HG03066 (cell line): Measurements from ENCODE around the gene CLEC4M.
"Not testable (repeated sequence)": the region's sequence is repeated elsewhere in the genome, so short reads cannot be mapped to it uniquely, and the experiment has no call there.

Source experiments
- ATAC-seq: cut with Tn5 transposase; IDR thresholded peaks from one replicate; pipeline ENCODE4 v1.9.1; 2021; ENCODE audit warnings: low read depth; ENCODE audit not compliant: unreplicated experiment

Gene CLEC4M

DNA sequence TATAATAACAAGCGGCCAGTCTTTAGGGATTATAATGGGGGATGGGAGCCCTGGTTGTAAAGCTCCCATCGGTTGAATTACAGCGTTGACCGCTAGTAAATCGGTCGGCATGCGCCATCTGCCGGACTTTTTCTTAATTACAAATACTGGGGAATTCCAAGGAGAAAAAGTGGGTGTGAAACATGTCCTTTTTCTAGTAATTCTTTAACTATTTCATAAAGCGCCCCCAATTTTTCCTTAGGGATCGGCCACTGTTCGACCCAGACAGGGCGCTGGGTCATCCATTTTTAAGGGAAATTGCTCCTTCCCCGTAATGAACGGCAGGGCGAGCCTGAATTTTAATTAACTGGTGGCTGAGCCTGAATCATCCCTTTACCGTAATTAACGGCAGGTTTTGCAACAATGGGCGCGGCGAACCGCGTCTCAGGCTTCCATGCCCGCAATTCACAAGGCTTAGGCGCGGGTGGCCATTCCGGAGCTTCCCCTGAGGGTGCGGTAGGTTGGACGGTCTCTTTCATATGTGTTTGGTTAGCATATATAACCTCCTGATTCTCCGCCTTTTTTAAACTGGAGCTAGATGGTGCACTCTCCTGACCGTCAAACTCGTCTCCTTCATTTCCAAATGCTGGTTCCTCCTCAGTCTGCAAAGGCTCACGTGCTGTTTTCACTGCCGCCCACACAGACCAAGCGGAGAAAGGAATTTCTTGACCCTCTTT is 36.8 kb downstream of the CLEC4M start:
- ATAC-seq: no peak

GRCh38 chr19:7801020-7801570 is 38.1 kb downstream of the CLEC4M start:
- no peak for ATAC-seq

DNA sequence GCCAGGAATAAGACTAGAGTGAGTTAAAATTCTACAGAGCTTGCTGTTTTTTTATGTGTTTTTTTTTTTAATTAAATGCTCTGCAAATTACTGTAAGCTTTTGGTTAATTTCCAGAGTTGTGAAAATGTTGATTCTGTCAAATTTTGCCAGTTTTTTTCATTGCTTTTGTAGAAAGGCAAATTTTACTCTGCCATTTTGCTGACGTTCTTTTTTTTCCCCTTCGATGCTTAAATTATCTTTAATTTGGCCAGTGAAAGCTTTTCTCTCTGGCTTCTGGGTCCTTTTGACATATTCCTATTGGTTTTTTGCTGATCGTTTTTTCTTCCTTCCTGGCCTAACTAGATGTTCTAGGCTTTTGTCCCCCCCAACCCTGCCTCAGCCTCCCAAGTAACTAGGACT is 43.2 kb downstream of the CLEC4M start:
- no peak for ATAC-seq

- no peak for ATAC-seq
Observed at GRCh38 chr19:7806876-7807275, 43.8 kb downstream of the CLEC4M start.

DNA sequence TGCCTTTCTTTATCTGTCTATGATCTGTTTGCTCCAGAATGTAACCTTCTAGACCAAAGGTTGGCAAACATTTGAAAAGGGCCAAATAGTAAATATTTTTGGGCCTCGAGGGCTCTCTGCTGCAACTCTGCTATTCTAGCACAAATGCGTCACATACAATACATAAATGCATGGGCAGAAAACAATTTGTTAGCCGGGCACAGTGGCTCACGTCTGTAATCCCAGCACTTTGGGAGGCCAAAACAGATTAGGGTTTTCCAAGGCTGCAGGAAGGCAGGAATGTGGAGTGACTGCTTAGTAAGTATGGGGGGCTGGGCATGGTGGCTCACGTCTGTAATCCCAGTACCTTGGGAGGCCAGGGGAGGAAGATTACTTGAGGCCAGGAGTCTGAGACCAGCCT is 45.1 kb downstream of the CLEC4M start:
- ATAC-seq: no peak

DNA sequence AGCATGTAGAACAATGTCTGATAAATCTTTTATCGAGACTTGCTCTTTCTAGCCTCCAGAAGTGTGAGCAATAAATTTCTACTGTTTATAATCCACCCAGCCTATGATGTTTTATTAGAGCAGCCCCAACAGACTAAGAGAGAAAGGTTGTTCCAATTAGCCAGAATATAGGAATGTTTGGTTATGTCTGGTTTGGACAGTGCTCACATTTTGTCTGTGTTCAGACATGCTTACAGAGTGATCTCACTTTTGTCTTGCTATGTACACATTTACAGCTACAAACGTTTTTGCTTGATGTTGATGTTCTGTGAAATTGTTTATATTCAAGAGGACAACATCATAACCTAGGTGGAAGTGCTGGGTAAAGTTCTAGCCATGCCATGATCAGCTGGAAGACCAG is 48.9 kb downstream of the CLEC4M start:
- no peak for ATAC-seq

DNA sequence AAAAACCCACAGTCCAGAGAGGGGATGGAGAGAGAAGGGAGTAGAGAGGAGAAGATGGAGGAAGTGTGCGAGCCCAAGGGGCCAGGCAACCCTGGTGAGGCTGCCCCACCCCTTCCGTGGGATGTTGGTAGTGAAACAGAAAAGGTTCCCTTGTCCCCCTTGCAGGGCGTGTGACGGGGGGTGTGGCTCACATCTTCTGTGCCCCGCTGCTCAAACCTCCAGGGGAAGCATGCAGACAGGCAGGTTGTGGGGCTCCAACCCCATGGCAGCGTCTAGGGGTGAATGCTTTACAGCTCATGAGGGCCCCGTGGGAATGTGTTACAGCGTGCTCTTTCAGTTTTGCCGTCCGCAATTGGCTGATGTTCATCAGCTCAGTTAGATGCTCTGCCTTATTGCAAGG is 52.3 kb downstream of the CLEC4M start:
- no peak for ATAC-seq

DNA sequence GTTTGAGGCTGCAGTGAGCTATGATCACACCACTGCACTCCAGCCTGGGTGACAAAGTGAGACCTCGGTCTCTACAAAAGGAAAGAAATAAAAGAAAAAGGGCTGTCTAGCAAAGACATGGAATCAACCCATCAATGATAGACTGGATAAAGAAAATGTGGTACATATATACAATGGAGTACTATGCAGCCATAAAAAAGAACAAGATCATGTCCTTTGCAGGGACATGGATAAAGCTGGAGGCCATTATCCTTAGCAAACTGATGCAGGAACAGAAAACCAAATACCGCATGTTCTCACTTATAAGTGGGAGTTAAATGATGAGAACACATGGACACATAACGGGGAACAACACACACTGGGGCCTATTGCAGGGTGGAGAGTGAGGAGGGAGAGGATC is 53.0 kb downstream of the CLEC4M start:
- not testable (repeated sequence) for ATAC-seq

DNA sequence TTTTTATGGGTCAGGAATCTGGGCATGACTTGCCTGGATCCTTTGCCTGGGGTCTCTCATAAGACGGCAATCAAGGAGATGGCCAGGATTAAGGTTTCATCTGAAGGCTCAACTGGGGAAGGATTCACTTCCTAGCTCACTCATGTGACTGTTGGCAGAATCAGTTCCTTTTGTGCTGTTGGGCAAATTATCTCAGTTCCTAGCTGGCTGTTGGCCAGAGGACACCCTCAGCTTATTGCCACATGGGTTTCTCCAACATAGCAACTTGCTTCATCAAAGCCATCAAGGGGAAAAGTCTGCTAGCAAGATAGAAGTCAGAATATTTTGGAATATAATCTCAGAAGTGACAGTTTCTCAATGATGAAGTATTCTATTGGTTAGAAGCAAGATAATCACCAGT is 54.8 kb downstream of the CLEC4M start:
- no peak for ATAC-seq

- no peak for ATAC-seq
Observed at GRCh38 chr19:7818806-7819205, 55.8 kb downstream of the CLEC4M start.
